SH-SY5Y (cell line): ENCODE data around the gene HES7.

Source experiments
- GATA2 ChIP-seq: IDR thresholded peaks from 2 replicates; pipeline ENCODE4 v1.6.1; 2011; ENCODE audit warnings: mild to moderate bottlenecking, low read depth, low read length
- GATA3 ChIP-seq: IDR thresholded peaks from 2 replicates; pipeline ENCODE4 v1.6.1; 2011; ENCODE audit warnings: low read depth, mild to moderate bottlenecking, low read length, moderate library complexity

DNA sequence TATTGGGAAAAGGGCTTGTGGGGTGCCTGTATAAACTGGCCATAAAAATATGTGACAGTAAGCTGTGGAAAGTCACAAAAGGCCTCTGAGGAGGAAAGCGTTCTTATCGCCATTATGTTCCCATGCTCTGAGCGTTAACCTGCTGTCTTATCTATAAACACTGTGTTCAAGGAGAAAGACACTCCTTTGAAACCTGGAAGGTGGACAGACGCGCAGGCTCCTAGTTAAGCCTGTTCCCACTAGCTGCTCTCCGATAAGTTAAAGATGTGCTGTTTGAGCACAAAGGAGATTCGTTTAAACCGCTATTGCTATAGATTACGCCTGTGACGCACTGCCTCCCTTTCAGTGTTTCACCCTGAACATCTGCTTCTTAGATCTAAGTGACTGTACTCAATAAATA, 41.6 kb downstream of the HES7 start:
- TF ChIP-seq GATA2 (no peak), GATA3 (no peak)
